Parathyroid adenoma (tissue), 2 donors: ENCODE results near the gene IGF1R.
"Not testable (repeated sequence)": the region's sequence is repeated elsewhere in the genome, so short reads cannot be mapped to it uniquely, and the experiment has no call there.

ENCODE experiments used
- H2AFZ ChIP-seq: fragments of 300-600 bp; sonication (generic); one replicate; pipeline ENCODE4 v1.7.0; 2017; ENCODE audit warnings: antibody characterized with exemption, mild to moderate bottlenecking
- H3K27ac ChIP-seq: fragments of 300-600 bp; sonication (generic); one replicate; pipeline ENCODE4 v1.7.0; 2017
- H3K27me3 ChIP-seq: fragments of 300-600 bp; sonication (generic); one replicate; pipeline ENCODE4 v1.7.0; 2017; ENCODE audit warnings: low read length; ENCODE audit not compliant: control insufficient read depth, insufficient read depth
- H3K36me3 ChIP-seq: fragments of 300-600 bp; sonication (generic); one replicate; pipeline ENCODE4 v1.7.0; 2017; ENCODE audit warnings: low read length; ENCODE audit not compliant: control insufficient read depth, insufficient read depth
- H3K4me1 ChIP-seq: fragments of 300-600 bp; sonication (generic); one replicate; pipeline ENCODE4 v1.7.0; 2017; ENCODE audit warnings: control low read depth
- H3K4me2 ChIP-seq: fragments of 300-600 bp; sonication (generic); one replicate; pipeline ENCODE4 v1.7.0; 2017; ENCODE audit warnings: low read length
- H3K4me3 ChIP-seq: fragments of 300-600 bp; sonication (generic); one replicate; pipeline ENCODE4 v1.7.0; 2017; ENCODE audit warnings: low read depth, low read length
- H3K79me2 ChIP-seq: fragments of 300-600 bp; sonication (generic); one replicate; pipeline ENCODE4 v1.7.0; 2017; ENCODE audit warnings: control low read depth
- H3K9ac ChIP-seq: fragments of 300-600 bp; sonication (generic); one replicate; pipeline ENCODE4 v1.7.0; 2017; ENCODE audit warnings: mild to moderate bottlenecking
- H3K9me3 ChIP-seq: fragments of 300-600 bp; sonication (generic); one replicate; pipeline ENCODE4 v1.7.0; 2017; ENCODE audit warnings: low read length; ENCODE audit not compliant: control insufficient read depth
- TF ChIP-seq, protein P1 (sequence below): fragments of 300-600 bp; sonication (generic); IDR thresholded peaks from one replicate; pipeline ENCODE4 v1.7.0; 2017; ENCODE audit warnings: antibody characterized with exemption, mild to moderate bottlenecking
- donor health status: primary hyperparathyroidism.

IGF1R gene

GRCh38 chr15:98997755-98998154, 349.4 kb downstream of the IGF1R start:
- Histone ChIP-seq H3K79me2 (no peaks in the 10 kb centered on the region), H3K4me3 (no peak overlapping the region), H3K9me3 (no peaks in the 10 kb centered on the region), H3K4me2 (no peak overlapping the region), H3K4me1 (no peaks in the 10 kb centered on the region), H2AFZ (no peak overlapping the region), H3K27ac (no peak overlapping the region), H3K9ac (no peak overlapping the region), H3K36me3 (no peaks in the 10 kb centered on the region), H3K27me3 (no peaks in the 10 kb centered on the region)
- TF ChIP-seq, protein P1, sequence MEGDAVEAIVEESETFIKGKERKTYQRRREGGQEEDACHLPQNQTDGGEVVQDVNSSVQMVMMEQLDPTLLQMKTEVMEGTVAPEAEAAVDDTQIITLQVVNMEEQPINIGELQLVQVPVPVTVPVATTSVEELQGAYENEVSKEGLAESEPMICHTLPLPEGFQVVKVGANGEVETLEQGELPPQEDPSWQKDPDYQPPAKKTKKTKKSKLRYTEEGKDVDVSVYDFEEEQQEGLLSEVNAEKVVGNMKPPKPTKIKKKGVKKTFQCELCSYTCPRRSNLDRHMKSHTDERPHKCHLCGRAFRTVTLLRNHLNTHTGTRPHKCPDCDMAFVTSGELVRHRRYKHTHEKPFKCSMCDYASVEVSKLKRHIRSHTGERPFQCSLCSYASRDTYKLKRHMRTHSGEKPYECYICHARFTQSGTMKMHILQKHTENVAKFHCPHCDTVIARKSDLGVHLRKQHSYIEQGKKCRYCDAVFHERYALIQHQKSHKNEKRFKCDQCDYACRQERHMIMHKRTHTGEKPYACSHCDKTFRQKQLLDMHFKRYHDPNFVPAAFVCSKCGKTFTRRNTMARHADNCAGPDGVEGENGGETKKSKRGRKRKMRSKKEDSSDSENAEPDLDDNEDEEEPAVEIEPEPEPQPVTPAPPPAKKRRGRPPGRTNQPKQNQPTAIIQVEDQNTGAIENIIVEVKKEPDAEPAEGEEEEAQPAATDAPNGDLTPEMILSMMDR = no peak

GRCh38 chr15:98998279-98998678, 349.9 kb downstream of the IGF1R start:
- no peak overlapping the region for H2AFZ ChIP-seq
- H3K9me3 ChIP-seq = no peaks in the 10 kb centered on the region
- no peaks in the 10 kb centered on the region for H3K4me1 ChIP-seq
- TF ChIP-seq, protein P1 = no peak
- H3K27me3 ChIP-seq = no peaks in the 10 kb centered on the region
- no peaks in the 10 kb centered on the region for H3K36me3 ChIP-seq
- H3K9ac ChIP-seq = no peak overlapping the region
- no peak overlapping the region for H3K4me2 ChIP-seq
- H3K4me3 ChIP-seq = no peak overlapping the region
- H3K27ac ChIP-seq = no peak overlapping the region
- no peaks in the 10 kb centered on the region for H3K79me2 ChIP-seq

DNA sequence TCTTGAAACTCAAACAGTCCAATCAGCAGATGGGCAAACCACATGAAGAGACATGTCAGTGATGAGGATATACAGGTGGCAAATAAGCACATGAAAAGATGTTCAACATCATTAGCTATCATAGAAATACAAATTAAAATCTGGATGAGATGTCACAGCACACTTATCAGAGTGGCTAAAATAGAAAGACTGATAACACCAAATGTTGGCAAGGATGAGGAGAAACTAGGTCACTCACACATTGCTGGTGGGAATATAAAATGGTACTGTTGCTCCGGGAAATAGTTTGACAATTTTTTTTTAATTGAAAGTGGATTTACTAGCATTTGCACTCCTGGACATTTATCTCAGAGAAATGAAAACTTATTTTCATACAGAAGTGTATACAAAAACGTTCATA, 350.9 kb downstream of the IGF1R start:
- no peaks in the 10 kb centered on the region for H3K9me3 ChIP-seq
- TF ChIP-seq, protein P1 = no peak
- H3K4me2 ChIP-seq = no peak overlapping the region
- no peak overlapping the region for H3K9ac ChIP-seq
- H2AFZ ChIP-seq = no peak overlapping the region
- no peaks in the 10 kb centered on the region for H3K4me1 ChIP-seq
- H3K36me3 ChIP-seq = no peaks in the 10 kb centered on the region
- H3K27me3 ChIP-seq = no peaks in the 10 kb centered on the region
- no peak overlapping the region for H3K27ac ChIP-seq
- no peaks in the 10 kb centered on the region for H3K79me2 ChIP-seq
- H3K4me3 ChIP-seq = no peak overlapping the region

DNA sequence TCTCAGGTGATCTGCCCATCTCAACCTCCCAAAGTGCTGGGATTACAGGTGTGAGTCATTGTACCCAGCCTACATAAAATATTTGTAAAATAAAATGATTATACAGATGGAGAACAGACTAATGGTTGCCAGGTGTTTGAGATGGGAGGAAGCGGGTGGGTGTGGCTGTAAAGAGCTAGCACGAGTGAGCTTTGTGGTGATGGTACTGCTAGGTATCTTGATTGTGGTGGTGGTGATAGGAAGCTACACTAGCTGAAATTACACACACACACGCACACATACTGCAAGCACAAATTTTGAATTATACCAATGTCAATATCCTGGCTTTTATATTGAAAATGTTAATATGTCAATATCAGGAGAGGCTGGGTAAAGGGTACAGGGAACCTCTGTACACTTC, 353.9 kb downstream of the IGF1R start:
- TF ChIP-seq, protein P1 = no peak
- Histone ChIP-seq H3K79me2 (no peaks in the 10 kb centered on the region), H3K36me3 (no peaks in the 10 kb centered on the region), H3K9ac (no peak overlapping the region), H3K9me3 (no peaks in the 10 kb centered on the region), H3K4me1 (no peaks in the 10 kb centered on the region), H3K4me3 (no peak overlapping the region), H3K27ac (no peak overlapping the region), H3K27me3 (no peaks in the 10 kb centered on the region), H2AFZ (no peak overlapping the region), H3K4me2 (no peak overlapping the region)

- H2AFZ ChIP-seq = not testable (repeated sequence)
Measured at GRCh38 chr15:99003317-99003716, 355.0 kb downstream of the IGF1R start.

DNA sequence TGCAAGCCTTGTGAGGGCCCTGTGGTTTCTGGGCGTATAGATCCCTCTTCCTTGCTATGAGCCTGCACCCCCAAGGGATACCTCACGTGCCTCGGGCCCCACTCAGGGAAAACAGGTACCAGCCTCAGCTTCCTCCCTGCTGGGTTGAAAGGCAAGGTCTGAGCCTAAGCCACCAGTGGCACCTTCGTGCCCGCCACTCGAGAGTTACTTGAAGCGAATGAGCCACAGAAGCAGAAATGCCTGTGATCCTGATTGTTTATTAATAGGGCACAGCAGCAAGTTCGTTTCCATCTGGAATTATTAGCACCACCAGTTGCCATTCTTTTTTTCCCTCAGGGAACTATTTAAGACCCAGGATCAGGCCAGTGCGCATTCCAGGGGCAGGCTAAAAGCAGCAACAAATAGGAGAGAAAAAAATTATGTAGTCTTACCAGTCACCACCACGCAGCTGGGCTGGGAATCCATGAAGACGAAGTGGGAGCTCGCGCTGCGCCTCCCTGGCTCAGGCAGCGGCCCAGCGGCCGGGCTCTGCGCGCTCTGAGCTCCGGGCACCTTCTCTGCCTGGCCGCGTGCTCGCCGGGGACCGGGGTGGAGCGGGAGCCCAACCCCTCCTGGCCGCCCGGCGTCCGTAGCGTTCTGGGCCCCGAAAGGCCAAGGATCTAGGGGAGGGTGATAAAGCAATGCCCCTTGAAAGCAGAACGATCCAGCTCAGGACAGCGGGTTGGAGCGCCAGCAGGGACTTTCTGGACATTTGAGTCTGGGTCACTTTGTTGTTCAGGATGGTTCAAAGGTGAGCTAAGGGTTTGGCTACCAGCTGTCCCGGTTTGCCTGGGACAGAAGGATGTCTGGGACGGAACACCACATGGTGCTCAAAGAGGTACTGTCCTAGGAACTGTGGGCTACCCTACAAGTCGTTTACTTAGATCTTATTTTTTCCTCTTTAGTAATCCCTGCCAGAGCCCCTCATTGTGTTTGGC, 356.9 kb downstream of the IGF1R start:
- not testable (repeated sequence) for H3K9ac ChIP-seq, H3K4me2 ChIP-seq, H3K9me3 ChIP-seq, H3K4me1 ChIP-seq, H3K27ac ChIP-seq, H2AFZ ChIP-seq, H3K27me3 ChIP-seq, H3K36me3 ChIP-seq, H3K4me3 ChIP-seq, H3K79me2 ChIP-seq

More at GRCh38 chr15:99003317-99003716, 355.0 kb downstream of the IGF1R start:
- H3K9ac ChIP-seq, H3K4me2 ChIP-seq, H3K79me2 ChIP-seq, H3K4me3 ChIP-seq, H3K27me3 ChIP-seq, H3K4me1 ChIP-seq, H3K36me3 ChIP-seq, H3K27ac ChIP-seq, H3K9me3 ChIP-seq: not testable (repeated sequence)
